H9 (cell line): ENCODE data around the gene TRIM61. TPM values are rescaled to one million over a fixed set of nuclear protein-coding genes. Genes with fewer than 3 reads are reported as not detected.

ENCODE experiments used
- DNase-seq: peaks from one replicate; pipeline ENCODE4 v3.0.0-alpha.2; 2017
- H2AFZ ChIP-seq: one replicate; pipeline ENCODE4 v1.6.1; 2013; ENCODE audit warnings: mild to moderate bottlenecking, low read length, control low read depth, moderate library complexity
- H2AK5ac ChIP-seq: 2 replicates; pipeline ENCODE4 v1.6.1; 2013; ENCODE audit warnings: low read length, control low read depth, mixed read lengths; ENCODE audit not compliant: insufficient read length
- H2BK120ac ChIP-seq: one replicate; pipeline ENCODE4 v1.6.1; 2013; ENCODE audit warnings: low read depth, mild to moderate bottlenecking, low read length, control low read depth, inconsistent platforms; ENCODE audit not compliant: poor library complexity, severe bottlenecking
- H2BK12ac ChIP-seq: 2 replicates; pipeline ENCODE4 v1.6.1; 2013; ENCODE audit warnings: low read length, control low read depth, mixed read lengths, low read depth; ENCODE audit not compliant: insufficient read length
- H2BK15ac ChIP-seq: 2 replicates; pipeline ENCODE4 v1.6.1; 2013; ENCODE audit warnings: low read depth, low read length, control low read depth
- H2BK20ac ChIP-seq: one replicate; pipeline ENCODE4 v1.6.1; 2013; ENCODE audit warnings: low read depth, mild to moderate bottlenecking, low read length, control low read depth, inconsistent platforms; ENCODE audit not compliant: poor library complexity, severe bottlenecking
- H2BK5ac ChIP-seq: 2 replicates; pipeline ENCODE4 v1.6.1; 2013; ENCODE audit warnings: low read length, control low read depth, mixed read lengths; ENCODE audit not compliant: insufficient read length
- H3K14ac ChIP-seq: 2 replicates; pipeline ENCODE4 v1.6.1; 2013; ENCODE audit warnings: low read length, control low read depth; ENCODE audit not compliant: insufficient read depth
- H3K18ac ChIP-seq: 2 replicates; pipeline ENCODE4 v1.6.1; 2013; ENCODE audit warnings: low read depth, mild to moderate bottlenecking, mixed read lengths, low read length, control low read depth; ENCODE audit not compliant: insufficient read length
- H3K23ac ChIP-seq: 2 replicates; pipeline ENCODE4 v1.6.1; 2013; ENCODE audit warnings: low read length, control low read depth, mixed read lengths, low read depth; ENCODE audit not compliant: insufficient read length
- H3K23me2 ChIP-seq: 2 replicates; pipeline ENCODE4 v1.6.1; 2013; ENCODE audit warnings: low read depth, mild to moderate bottlenecking, mixed read lengths, low read length, control low read depth; ENCODE audit not compliant: insufficient read length, poor library complexity, severe bottlenecking
- H3K27ac ChIP-seq: 2 replicates; pipeline ENCODE4 v1.5.1; 2013; ENCODE audit warnings: low read length, control low read depth, mixed read lengths, low read depth; ENCODE audit not compliant: insufficient read length
- H3K27me3 ChIP-seq: 2 replicates; pipeline ENCODE4 v1.6.1; 2013; ENCODE audit warnings: low read length, control low read depth, inconsistent platforms; ENCODE audit not compliant: insufficient read depth
- H3K4ac ChIP-seq: 2 replicates; pipeline ENCODE4 v1.6.1; 2013; ENCODE audit warnings: low read depth, mild to moderate bottlenecking, control low read depth, inconsistent platforms, low read length, moderate library complexity
- H3K4me1 ChIP-seq: 2 replicates; pipeline ENCODE4 v1.6.1; 2013; ENCODE audit warnings: low read length, control low read depth, inconsistent platforms; ENCODE audit not compliant: insufficient read depth
- H3K4me2 ChIP-seq: 2 replicates; pipeline ENCODE4 v1.6.1; 2013; ENCODE audit warnings: low read length, control low read depth, mixed read lengths; ENCODE audit not compliant: insufficient read length, insufficient read depth
- H3K56ac ChIP-seq: 2 replicates; pipeline ENCODE4 v1.6.1; 2013; ENCODE audit warnings: low read depth, mild to moderate bottlenecking, mixed read lengths, low read length, control low read depth; ENCODE audit not compliant: insufficient read length
- H3K79me1 ChIP-seq: 2 replicates; pipeline ENCODE4 v1.6.1; 2013; ENCODE audit warnings: low read depth, mild to moderate bottlenecking, moderate library complexity, low read length, control low read depth, inconsistent platforms; ENCODE audit not compliant: insufficient read depth, poor library complexity, severe bottlenecking
- H3K79me2 ChIP-seq: 2 replicates; pipeline ENCODE4 v1.6.1; 2013; ENCODE audit warnings: low read length, control low read depth, inconsistent platforms; ENCODE audit not compliant: insufficient read depth
- H3K9ac ChIP-seq: 2 replicates; pipeline ENCODE4 v1.6.1; 2013; ENCODE audit warnings: low read length, control low read depth, mixed read lengths; ENCODE audit not compliant: insufficient read length; ENCODE audit errors: extremely low read depth
- H3K9me3 ChIP-seq: one replicate; pipeline ENCODE4 v1.6.1; 2013; ENCODE audit warnings: low read depth, low read length, inconsistent platforms; ENCODE audit not compliant: control insufficient read depth
- H3T11ph ChIP-seq: one replicate; pipeline ENCODE4 v1.6.1; 2013; ENCODE audit warnings: mild to moderate bottlenecking, low read length, control low read depth, inconsistent platforms
- H4K20me1 ChIP-seq: one replicate; pipeline ENCODE4 v1.6.1; 2013; ENCODE audit not compliant: control insufficient read depth, insufficient read length, insufficient read depth
- H4K5ac ChIP-seq: 2 replicates; pipeline ENCODE4 v1.6.1; 2013; ENCODE audit warnings: low read depth, mild to moderate bottlenecking, mixed read lengths, low read length, control low read depth; ENCODE audit not compliant: insufficient read length
- H4K8ac ChIP-seq: replicated peaks from 2 replicates; pipeline ENCODE4 v1.6.1; 2013; ENCODE audit warnings: low read length, control low read depth, mixed read lengths, low read depth; ENCODE audit not compliant: insufficient read length
- H4K91ac ChIP-seq: 2 replicates; pipeline ENCODE4 v1.6.1; 2013; ENCODE audit warnings: low read depth, mild to moderate bottlenecking, moderate library complexity, mixed read lengths, low read length, control low read depth; ENCODE audit not compliant: insufficient read length
- H3K27ac Mint-ChIP-seq, 3 experiments: 2 replicates in 2 of 3; 3 replicates in 1 of 3; pipeline ENCODE4 v1.8.0; 2020 to 2021; ENCODE audit warnings: mixed read lengths in 3 of 3, mild to moderate bottlenecking in 1 of 3, moderate library complexity in 1 of 3
- H3K27me3 Mint-ChIP-seq: 2 replicates; pipeline ENCODE4 v1.8.0; 2021; ENCODE audit warnings: low read depth, mild to moderate bottlenecking, moderate library complexity, mixed read lengths
- H3K36me3 Mint-ChIP-seq, 3 experiments: 2 replicates in 2 of 3; 3 replicates in 1 of 3; pipeline ENCODE4 v1.8.0; 2020 to 2021; ENCODE audit warnings: low read depth in 3 of 3, mixed read lengths in 3 of 3; ENCODE audit not compliant: insufficient read depth in 1 of 3
- H3K4me1 Mint-ChIP-seq, 2 experiments: 2 replicates each; pipeline ENCODE4 v1.8.0; 2020; ENCODE audit warnings: mixed read lengths in 2 of 2
- H3K4me3 Mint-ChIP-seq, 2 experiments: 2 replicates in 1 of 2; 3 replicates in 1 of 2; pipeline ENCODE4 v1.8.0; 2020 to 2021; ENCODE audit warnings: mild to moderate bottlenecking in 2 of 2, mixed read lengths in 2 of 2, moderate library complexity in 1 of 2
- H3K9me3 Mint-ChIP-seq, 2 experiments: 2 replicates in 1 of 2; 3 replicates in 1 of 2; pipeline ENCODE4 v1.8.0; 2020; ENCODE audit warnings: mild to moderate bottlenecking in 2 of 2, mixed read lengths in 2 of 2, moderate library complexity in 1 of 2
- total RNA-seq: library from RNA; stranded (reverse); gene quantifications from 2 replicates; pipeline ENCODE4 v1.2.1, GENCODE V29; 2021
- TF ChIP-seq, protein P1 (sequence below): fragments of 200-600 bp; sonication (generic); conservative IDR thresholded peaks from 3 replicates; pipeline ENCODE4 v1.8.0; 2021; ENCODE audit warnings: antibody characterized with exemption, mild to moderate bottlenecking

TRIM61 gene
- total RNA-seq, 1 experiment from 2014 or later: 0.52 TPM

- H3K36me3 Mint-ChIP-seq: no peaks in the 10 kb centered on the region
- no peak overlapping the region for H3K4me2 ChIP-seq
- no peak overlapping the region for H4K8ac ChIP-seq
- H3K9me3 Mint-ChIP-seq: no peaks in the 10 kb centered on the region; a peak in 1 of 5 replicates
- no peak for DNase-seq
- H3K27me3 ChIP-seq: no peaks in the 10 kb centered on the region
- H3K27ac Mint-ChIP-seq: no peak overlapping the region
- no peak overlapping the region for H2BK12ac ChIP-seq
- H3K56ac ChIP-seq: no peak overlapping the region
- no peak overlapping the region for H3K4me3 Mint-ChIP-seq
- no peak overlapping the region for H3K27ac ChIP-seq
- H3K18ac ChIP-seq: no peak overlapping the region
- no peaks in the 10 kb centered on the region for H3K79me1 ChIP-seq
- H2AK5ac ChIP-seq: no peak overlapping the region
- no peak overlapping the region for H2BK5ac ChIP-seq
- H3K23me2 ChIP-seq: no peaks in the 10 kb centered on the region
- H3K79me2 ChIP-seq: no peaks in the 10 kb centered on the region
- H3K23ac ChIP-seq: no peak overlapping the region
- H3T11ph ChIP-seq: no peak overlapping the region
- H2BK20ac ChIP-seq: no peak overlapping the region
- no peak overlapping the region for H3K14ac ChIP-seq
- H2AFZ ChIP-seq: no peak overlapping the region
- peaks cover 0 to 3% of the 10 kb centered on the region in 2 experiments; a peak in 3 of 4 replicates for H3K4me1 Mint-ChIP-seq
- no peak overlapping the region for H4K91ac ChIP-seq
- TF ChIP-seq, protein P1, sequence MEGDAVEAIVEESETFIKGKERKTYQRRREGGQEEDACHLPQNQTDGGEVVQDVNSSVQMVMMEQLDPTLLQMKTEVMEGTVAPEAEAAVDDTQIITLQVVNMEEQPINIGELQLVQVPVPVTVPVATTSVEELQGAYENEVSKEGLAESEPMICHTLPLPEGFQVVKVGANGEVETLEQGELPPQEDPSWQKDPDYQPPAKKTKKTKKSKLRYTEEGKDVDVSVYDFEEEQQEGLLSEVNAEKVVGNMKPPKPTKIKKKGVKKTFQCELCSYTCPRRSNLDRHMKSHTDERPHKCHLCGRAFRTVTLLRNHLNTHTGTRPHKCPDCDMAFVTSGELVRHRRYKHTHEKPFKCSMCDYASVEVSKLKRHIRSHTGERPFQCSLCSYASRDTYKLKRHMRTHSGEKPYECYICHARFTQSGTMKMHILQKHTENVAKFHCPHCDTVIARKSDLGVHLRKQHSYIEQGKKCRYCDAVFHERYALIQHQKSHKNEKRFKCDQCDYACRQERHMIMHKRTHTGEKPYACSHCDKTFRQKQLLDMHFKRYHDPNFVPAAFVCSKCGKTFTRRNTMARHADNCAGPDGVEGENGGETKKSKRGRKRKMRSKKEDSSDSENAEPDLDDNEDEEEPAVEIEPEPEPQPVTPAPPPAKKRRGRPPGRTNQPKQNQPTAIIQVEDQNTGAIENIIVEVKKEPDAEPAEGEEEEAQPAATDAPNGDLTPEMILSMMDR: no peak
- no peaks in the 10 kb centered on the region for H4K20me1 ChIP-seq
- H2BK15ac ChIP-seq: no peak overlapping the region; the same call in 1 of the 2 replicates
- H3K9ac ChIP-seq: no peak overlapping the region
- H2BK120ac ChIP-seq: no peak overlapping the region
- H3K4me1 ChIP-seq: no peaks in the 10 kb centered on the region
- peaks cover 4% of the 10 kb centered on the region; the same call in 1 of the 2 replicates for H3K27me3 Mint-ChIP-seq
- H4K5ac ChIP-seq: no peak overlapping the region
- H3K9me3 ChIP-seq: no peaks in the 10 kb centered on the region
- H3K4ac ChIP-seq: no peak overlapping the region
These were observed 36.2 kb upstream of the TRIM61 start for GRCh38 chr4:165013691-165014090.
